Measurements from ENCODE around the gene SNX18. TPM values are rescaled to one million over a fixed set of nuclear protein-coding genes. Genes with fewer than 3 reads are reported as not detected.
A peak's percentile ranks its signal among the peaks of the same experiment; 100 is the strongest.

The SNX18 gene
- total RNA-seq, 1 donor from 2014 or later, result 17.9 TPM

GRCh38 chr5:54518818-54519508 lies 1.4 kb downstream of the SNX18 start:
- Histone ChIP-seq H4K20me1 (ENCODE audit: low read depth) (peaks cover 37% of the 10 kb centered on the region), H3K4me3 (peak overlapping the region; percentile 88), H3F3A (ENCODE audit: low read depth) (peaks cover 16% of the 10 kb centered on the region), H3K79me2 (ENCODE audit: low read depth) (peaks cover 61% of the 10 kb centered on the region), H3K36me3 (no peaks in the 10 kb centered on the region), H3K9me3 (ENCODE audit: low read depth) (no peaks in the 10 kb centered on the region), H3K9ac (no peak overlapping the region), H2AFZ (replicated peaks) (no peak overlapping the region), H3K27ac (no peak overlapping the region), H3K4me1 (peaks cover 41% of the 10 kb centered on the region), H3K4me2 (peak overlapping the region; percentile 84), H3K27me3 (peaks cover 9% of the 10 kb centered on the region)
- H3K36me3 Mint-ChIP-seq, result peaks cover 25% of the 10 kb centered on the region
- peaks cover 64% of the 10 kb centered on the region for H3K4me1 Mint-ChIP-seq
- no peak overlapping the region for H3K27ac Mint-ChIP-seq
- peaks cover 6% of the 10 kb centered on the region for H3K27me3 Mint-ChIP-seq (ENCODE audit: insufficient read depth, low read depth)
- peak overlapping the region; percentile 87 for H3K4me3 Mint-ChIP-seq
- no peak for DNase-seq (ENCODE audit: low spot score)
- TF ChIP-seq EZH2 (IDR thresholded peaks at IDR 0.05), result no peak
- TF ChIP-seq EZH2phosphoT487 (IDR thresholded peaks at IDR 0.05), result no peak
- TF ChIP-seq, protein P1, sequence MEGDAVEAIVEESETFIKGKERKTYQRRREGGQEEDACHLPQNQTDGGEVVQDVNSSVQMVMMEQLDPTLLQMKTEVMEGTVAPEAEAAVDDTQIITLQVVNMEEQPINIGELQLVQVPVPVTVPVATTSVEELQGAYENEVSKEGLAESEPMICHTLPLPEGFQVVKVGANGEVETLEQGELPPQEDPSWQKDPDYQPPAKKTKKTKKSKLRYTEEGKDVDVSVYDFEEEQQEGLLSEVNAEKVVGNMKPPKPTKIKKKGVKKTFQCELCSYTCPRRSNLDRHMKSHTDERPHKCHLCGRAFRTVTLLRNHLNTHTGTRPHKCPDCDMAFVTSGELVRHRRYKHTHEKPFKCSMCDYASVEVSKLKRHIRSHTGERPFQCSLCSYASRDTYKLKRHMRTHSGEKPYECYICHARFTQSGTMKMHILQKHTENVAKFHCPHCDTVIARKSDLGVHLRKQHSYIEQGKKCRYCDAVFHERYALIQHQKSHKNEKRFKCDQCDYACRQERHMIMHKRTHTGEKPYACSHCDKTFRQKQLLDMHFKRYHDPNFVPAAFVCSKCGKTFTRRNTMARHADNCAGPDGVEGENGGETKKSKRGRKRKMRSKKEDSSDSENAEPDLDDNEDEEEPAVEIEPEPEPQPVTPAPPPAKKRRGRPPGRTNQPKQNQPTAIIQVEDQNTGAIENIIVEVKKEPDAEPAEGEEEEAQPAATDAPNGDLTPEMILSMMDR (IDR thresholded peaks at IDR 0.05), result no peak
- H3K9me3 Mint-ChIP-seq, result peaks cover 3% of the 10 kb centered on the region

DNA sequence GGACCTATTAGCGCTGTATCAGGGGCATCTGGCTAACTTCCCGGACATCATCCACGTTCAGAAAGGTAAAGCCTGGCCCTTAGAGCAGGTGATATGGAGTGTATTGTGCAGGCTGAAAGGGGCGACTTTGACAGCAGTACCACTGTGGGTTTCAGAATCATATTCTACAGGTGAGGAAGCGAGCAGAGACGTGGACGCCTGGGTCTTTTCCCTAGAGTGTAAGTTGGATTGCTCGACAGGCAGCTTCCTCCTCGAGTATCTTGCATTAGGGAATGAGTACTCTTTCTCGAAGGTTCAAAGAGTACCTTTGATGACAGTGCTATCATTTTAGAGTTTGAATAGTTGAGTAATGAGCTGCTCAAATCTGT lies 1.9 kb downstream of the SNX18 start:
- Mint-ChIP-seq H3K4me3 (peak overlapping the region; percentile 87), H3K4me1 (peaks cover 64% of the 10 kb centered on the region), H3K27ac (no peak overlapping the region), H3K27me3 (ENCODE audit: insufficient read depth, low read depth) (peaks cover 6% of the 10 kb centered on the region), H3K9me3 (peaks cover 3% of the 10 kb centered on the region), H3K36me3 (peaks cover 28% of the 10 kb centered on the region)
- peaks cover 66% of the 10 kb centered on the region for H3K79me2 ChIP-seq (ENCODE audit: low read depth)
- H3K9ac ChIP-seq, result no peak overlapping the region
- peaks cover 42% of the 10 kb centered on the region for H4K20me1 ChIP-seq (ENCODE audit: low read depth)
- peak overlapping the region; percentile 84 for H3K4me2 ChIP-seq
- peaks cover 44% of the 10 kb centered on the region for H3K4me1 ChIP-seq
- H3K27me3 ChIP-seq, result peaks cover 9% of the 10 kb centered on the region
- peak overlapping the region; percentile 88 for H3K4me3 ChIP-seq
- no peak for DNase-seq (ENCODE audit: low spot score)
- peaks cover 13% of the 10 kb centered on the region for H3F3A ChIP-seq (ENCODE audit: low read depth)
- H3K9me3 ChIP-seq (ENCODE audit: low read depth), result no peaks in the 10 kb centered on the region
- H2AFZ ChIP-seq (replicated peaks), result no peak overlapping the region
- H3K36me3 ChIP-seq, result no peaks in the 10 kb centered on the region
- no peak overlapping the region for H3K27ac ChIP-seq
- TF ChIP-seq, protein P1 (IDR thresholded peaks at IDR 0.05), result no peak
- TF ChIP-seq EZH2 (IDR thresholded peaks at IDR 0.05) (no peak), EZH2phosphoT487 (IDR thresholded peaks at IDR 0.05) (no peak)

GRCh38 chr5:54520438-54520846 lies 2.9 kb downstream of the SNX18 start:
- Mint-ChIP-seq H3K27me3 (ENCODE audit: insufficient read depth, low read depth) (peaks cover 6% of the 10 kb centered on the region), H3K36me3 (peaks cover 31% of the 10 kb centered on the region), H3K9me3 (peaks cover 3% of the 10 kb centered on the region), H3K27ac (peak overlapping the region; percentile 64), H3K4me1 (peaks cover 54% of the 10 kb centered on the region), H3K4me3 (peak overlapping the region; percentile 87)
- peaks cover 48% of the 10 kb centered on the region for H4K20me1 ChIP-seq (ENCODE audit: low read depth)
- DNase-seq (ENCODE audit: low spot score), result no peak
- peaks cover 9% of the 10 kb centered on the region for H3K27me3 ChIP-seq
- H3K36me3 ChIP-seq, result no peaks in the 10 kb centered on the region
- H3F3A ChIP-seq (ENCODE audit: low read depth), result peaks cover 10% of the 10 kb centered on the region
- TF ChIP-seq, protein P1 (IDR thresholded peaks at IDR 0.05), result no peak
- TF ChIP-seq EZH2 (IDR thresholded peaks at IDR 0.05) (no peak), EZH2phosphoT487 (IDR thresholded peaks at IDR 0.05) (no peak)
- peaks cover 45% of the 10 kb centered on the region for H3K4me1 ChIP-seq
- no peak overlapping the region for H2AFZ ChIP-seq (replicated peaks)
- peak overlapping the region; percentile 88 for H3K4me3 ChIP-seq
- no peak overlapping the region for H3K9ac ChIP-seq
- H3K27ac ChIP-seq, result no peak overlapping the region
- peak overlapping the region; percentile 84 for H3K4me2 ChIP-seq
- no peaks in the 10 kb centered on the region for H3K9me3 ChIP-seq (ENCODE audit: low read depth)
- peaks cover 75% of the 10 kb centered on the region for H3K79me2 ChIP-seq (ENCODE audit: low read depth)
